Mesenteric fat pad (tissue), 1 donor: Measurements from ENCODE around the gene SRC. TPM values are rescaled to one million over a fixed set of nuclear protein-coding genes. Genes with fewer than 3 reads are reported as not detected.

Experiments used
- DNase-seq: peaks from one replicate; pipeline ENCODE4 v3.0.0-alpha.2; 2020; ENCODE audit warnings: low spot score
- total RNA-seq: library from RNA; stranded (reverse); fragmentation: NEBNext Ultra II Directional; extraction: Animal tissue kit (Norgen Biotek cat#: 25700); gene quantifications from one replicate; pipeline ENCODE4 v1.2.1, GENCODE V29; 2021
- donor health status: DM: yes; HTN: yes; CAD: no.

The SRC gene
- total RNA-seq, 1 donor from 2014 or later = 23.9 TPM

DNA sequence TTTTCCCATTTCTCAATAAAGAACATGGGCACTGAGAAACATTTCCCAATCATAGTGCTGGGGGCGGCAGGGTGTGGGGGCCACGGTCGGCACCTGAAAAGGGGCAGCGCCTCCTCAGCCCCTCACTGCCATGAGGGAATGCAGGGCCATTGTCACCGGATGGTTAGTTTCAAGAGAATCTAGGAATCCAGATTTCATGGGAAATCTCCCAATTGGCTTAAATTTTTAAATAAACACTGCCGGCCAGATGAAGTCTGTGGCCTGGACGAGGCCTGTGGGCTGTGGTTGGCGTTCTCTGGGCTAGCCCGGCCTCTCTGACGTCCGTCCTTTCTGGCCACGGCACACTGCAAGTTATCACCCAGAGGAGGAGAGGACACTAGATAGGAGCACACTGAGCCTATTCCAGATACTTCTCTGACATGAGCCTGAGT, 30.9 kb upstream of the SRC start:
- no peak for DNase-seq

DNA sequence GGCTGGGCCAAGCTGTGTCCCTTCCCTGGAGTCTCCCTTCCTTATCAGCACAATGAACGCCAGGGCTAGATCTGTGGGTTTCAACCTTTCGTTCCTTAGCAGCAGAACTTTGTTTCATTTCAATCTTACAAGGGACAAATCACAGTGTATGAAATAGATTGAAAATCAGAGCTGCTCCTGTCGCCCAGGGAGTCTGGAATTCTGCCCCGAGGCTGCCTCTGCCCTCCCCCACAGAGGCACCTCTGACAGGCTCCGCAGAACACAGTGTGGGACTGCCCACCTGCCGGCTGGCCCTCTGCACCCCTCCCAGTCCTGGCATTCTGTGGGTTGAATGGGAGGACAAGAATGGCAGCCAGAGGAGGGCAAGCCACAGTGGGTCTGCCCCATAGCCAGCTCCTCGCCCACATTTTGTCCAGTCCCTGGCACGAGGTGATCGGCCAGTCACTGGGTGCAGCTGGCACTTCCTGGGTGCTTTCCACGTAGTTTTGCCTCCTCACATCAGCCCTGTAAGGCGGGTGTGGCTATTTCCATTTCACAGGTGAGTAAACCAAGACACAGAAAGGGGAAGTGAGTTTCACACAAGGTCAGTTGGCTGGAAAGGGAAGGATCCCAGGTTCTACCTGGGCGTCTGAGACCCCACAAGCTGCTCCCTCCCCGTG, 30.4 kb upstream of the SRC start:
- DNase-seq = no peak

DNA sequence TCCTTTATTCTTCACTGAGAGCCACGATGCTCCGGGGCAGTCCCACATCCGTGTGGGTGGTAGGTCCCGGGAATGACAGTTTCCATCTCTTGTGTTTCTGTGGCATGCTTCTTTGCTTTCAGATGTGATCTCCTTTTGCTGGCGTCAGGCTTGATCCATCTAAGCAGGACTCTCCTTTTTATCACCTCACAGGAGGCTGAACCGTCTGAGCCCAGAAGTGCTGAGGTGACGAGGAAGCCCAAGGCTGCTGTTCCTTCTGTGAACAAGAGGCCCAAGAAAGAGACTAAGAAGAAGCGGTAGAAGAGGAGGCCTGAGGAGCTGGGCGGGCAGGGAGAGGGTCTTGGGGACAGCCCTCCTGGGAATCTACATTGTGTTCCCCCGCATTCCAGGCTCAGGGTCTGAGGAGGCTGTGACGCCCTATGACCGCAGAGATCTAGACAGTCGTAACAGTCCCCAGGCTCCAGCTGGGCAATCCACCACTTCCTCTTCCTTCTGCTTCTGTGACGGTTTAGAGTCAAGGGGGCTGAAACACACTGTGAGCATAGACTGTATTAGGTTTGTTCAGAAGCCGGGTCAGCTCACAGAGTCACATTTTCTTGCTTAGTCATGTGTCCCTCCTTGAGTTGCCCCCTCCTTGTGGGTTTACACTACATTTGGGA, 29.7 kb upstream of the SRC start:
- DNase-seq = no peak

DNA sequence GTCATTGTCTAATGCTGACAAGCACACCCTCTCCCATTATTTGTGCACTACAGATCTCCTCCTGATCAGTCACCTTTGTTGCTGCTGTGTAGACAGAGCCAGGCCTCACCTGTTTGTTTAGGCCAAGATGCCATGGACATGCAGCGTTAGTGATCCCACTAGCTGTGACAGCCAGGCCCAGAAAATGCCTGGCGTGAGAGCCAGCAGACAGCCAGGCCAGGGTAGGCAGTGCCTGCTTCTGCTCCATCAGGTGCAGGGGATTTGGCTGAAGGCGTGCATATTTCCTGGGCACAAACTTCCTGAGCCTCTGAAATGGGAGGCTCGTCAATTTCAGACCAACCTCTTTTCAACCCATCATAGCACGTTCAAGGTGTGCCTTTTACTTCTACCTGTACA, 29.2 kb upstream of the SRC start:
- DNase-seq = no peak

DNA sequence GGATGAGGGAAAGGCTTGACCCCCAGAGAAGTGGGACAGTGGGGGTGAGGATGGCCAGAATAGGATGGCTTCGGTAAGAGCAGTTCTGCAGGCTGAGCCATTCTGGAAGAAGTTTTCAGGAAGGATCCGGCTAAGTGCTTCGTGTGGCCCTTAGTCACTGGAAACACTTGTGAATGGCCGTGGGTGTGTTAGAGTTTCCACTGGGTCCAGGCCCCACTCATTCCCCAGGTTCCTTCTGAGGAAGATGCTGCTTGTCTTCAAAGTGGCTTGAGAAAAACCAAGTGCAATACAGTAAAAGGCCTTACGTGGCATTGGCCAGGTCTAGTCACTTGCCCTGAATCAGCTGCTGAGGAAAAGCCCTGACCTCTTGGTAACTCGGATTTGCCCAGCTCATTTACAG, 28.6 kb upstream of the SRC start:
- no peak for DNase-seq

DNA sequence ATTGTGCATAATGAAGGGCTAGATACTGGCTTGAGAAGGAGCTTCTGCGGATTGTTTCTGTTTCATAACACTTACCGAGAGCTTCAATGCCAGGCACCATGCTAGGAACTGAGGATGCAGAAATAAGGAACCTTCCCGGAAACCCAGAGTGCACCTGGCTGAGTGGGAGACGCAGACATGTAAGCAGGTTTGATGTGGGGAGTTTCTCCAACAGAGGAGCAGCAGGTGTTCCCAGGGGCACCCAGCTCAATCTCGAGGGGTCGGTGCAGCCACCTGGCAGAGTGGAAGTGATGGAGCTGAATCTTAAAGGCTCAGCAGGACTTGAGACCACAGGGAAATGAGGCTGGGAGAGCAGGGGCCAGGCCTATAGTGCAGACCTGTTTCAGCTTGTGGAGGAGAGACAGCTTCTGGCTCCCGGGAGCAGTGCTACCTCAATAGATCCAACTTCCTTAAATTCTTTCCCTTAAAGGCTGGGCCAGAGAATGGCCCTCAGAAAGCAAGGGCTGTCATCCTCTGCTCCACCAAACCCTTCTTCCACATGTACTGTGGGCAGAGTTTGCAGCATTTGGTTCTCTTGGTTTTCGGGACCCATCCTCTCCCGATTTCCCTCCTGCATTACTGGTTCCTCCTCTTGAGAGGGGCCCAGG, 27.8 kb upstream of the SRC start:
- DNase-seq = no peak

DNA sequence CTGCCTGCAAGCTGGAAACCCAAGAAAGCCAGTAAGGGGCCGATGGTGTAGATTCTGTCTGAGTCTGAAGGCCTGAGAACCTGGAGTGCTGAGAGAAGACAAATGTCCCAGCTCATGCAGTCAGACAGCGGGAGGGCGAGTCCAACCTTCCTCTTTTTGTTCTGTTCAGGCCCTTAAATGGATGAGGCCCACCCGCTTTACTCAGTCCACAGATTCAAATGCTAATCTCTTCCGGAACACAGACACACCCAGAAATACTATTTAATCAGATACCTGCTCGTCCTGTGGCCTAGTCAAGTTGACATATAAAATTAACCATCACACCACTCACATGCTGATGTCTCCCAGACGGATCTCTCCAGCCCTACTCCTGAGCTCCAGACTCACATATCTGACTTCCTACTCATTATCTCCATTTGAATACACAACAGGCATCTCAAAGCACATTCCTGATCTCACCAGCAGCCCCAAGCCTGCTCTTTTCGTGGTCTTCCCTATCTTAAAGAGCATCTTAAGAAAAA, 26.7 kb upstream of the SRC start:
- no peak for DNase-seq

DNA sequence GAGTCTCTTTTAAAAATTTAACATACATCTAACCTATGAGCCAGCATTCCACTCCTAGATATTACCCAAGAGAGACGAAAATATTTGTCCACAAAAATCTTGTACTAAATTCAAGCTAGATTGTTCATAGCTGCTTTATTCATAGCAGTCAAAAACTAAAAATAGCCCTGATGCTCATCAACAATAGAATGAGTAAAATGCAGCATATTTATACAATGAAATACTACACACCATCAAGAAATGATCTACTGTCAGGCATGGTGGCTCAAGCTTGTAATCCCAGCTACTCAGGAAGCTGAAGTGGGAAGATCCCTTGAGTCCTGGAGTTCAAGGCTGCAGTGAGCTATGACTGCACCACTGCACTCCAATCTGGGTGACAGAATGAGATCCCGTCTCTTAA, 22.0 kb upstream of the SRC start:
- DNase-seq = no peak

DNA sequence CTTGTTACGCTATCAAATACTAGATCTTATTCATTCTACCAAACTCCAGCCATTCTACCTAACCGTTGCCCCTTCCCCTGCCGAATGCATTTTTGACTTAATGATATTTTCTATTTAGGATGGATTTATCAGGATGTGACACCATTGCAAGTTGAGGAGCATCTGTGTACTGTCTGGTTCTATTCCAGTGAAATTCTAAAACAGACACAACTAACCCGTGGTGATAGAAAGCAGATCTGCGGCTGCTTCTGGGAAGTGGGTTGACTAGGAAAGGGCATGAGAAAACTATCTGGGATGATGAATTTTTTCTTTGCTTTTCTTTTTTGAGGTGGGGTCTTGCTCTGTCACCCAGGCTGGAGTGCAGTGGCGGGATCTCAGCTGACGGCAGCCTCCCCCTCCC, 20.7 kb upstream of the SRC start:
- no peak for DNase-seq

DNA sequence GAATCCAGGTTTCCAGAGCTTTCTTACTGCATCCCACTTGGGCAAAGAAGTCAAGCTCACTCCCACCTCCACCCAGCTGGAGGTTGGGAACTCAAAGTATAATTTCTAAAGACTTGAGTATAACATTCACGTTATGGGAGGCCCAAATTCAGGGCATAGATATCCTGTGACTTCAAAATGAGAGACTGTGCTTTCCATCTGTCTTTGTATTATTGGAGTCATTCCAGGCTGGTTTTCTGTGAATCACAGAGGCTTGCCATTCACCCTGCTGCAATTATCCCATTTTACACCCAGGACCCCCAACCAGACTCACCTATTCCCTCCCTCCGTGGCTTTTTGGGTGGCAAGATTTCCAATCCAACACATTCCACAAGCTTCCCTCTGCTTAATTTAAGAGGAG, 19.3 kb upstream of the SRC start:
- DNase-seq = no peak

DNA sequence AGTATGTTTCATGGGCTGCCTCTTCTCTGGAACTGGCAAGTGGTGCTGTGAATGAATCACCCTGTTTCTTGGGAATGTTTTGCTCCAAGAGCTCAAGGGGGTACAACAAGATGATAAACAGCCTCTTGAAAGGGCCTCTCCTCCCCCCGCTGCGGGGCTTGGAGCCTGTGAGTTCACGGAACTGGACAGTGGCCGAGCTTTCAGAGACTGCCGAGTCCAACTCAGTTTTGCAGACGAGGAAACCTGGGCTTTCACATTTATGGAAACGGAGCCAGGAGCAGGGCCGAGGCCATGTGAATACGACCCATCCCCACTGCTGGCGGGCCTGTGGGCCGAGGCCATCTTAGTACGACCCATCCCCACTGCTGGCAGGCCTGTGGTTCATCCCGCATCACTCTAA, 18.2 kb upstream of the SRC start:
- DNase-seq = no peak

DNA sequence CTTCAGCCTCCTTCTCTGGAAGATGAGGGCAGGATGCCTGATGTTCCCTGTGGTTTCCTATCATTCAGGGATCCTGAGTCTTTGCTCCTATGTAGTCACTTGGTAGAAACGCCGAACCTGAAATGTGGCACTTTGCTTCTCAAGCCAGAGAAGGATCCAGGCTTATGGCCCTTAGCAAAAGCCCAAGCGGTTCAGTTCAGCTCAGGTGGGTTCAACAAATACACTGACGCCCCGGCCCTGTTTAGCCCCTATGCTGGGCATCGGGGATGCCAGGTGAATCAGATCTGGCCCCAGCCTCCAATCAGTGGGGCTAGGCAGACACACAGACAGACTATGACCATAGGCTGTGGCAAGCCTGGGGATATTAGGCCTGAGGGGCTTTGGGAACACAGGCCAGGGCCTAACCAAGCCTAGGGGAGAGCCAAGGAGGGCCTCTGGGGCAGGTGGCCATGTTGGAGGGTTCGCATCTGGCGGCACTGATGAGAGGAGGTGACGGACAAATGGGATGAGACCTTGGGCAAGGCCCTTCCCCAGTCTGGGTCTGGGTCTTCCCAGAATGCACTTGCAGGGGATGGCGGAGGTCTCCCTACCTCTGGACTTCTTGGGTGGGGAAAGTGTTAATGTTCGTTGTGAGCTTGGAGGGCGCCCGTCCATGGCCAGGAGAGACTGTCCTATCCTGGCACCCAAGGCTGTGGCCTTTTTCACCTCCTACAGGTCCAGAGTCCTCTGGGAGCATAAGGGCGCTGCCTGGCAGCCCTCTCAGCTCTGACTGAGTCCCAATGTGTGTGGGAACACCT, 17.6 kb upstream of the SRC start:
- no peak for DNase-seq

DNA sequence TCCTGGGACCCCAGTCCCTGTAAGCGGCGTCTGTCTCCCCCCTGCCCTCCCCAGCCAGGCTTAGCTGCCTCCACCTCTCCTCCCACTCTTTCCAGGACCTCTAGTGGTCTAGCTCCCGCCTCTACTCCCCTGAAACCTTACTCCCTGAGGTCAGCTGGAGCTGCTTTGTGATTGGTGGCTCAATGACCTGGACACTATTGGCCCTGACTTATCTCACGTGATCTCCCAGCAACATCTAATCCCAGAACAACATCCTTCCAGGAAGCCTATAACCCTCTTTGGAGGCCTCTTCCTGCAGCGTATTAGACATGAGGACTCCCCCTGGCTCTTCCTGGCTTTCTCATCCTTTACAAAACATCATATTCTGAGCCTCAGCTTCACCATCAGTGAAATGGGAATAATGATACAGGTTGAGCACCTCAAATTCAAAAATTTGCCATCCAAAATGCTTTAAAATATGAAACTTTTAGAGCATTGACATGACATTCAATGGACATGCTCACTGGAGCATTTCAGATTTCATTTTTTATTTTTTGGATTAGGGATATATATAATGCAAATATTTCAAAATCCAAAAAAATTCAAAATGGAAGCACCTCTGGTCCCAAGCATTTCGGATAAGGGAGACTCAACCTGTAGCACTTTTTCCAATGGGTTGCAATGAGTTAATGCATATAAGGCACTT, 16.3 kb upstream of the SRC start:
- no peak for DNase-seq

DNA sequence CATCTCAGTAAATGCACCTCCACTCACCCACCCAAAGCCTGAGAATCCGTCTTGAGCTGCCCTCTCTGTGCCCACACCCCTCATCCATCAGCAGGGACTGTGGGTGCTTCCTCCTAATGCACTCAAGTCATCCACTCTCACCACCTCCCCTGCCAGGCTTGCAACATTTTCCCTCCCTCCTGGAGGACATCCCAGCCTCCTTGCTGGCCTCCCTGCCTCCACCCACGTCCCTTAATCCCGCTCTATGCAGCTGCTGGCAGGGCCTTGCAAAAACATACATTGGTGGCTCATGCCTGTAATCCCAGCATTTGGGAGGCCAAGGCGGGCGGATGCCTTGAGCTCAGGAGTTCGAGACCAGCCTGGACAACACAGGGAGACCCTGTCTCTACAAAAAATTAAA, 15.6 kb upstream of the SRC start:
- DNase-seq = no peak

DNA sequence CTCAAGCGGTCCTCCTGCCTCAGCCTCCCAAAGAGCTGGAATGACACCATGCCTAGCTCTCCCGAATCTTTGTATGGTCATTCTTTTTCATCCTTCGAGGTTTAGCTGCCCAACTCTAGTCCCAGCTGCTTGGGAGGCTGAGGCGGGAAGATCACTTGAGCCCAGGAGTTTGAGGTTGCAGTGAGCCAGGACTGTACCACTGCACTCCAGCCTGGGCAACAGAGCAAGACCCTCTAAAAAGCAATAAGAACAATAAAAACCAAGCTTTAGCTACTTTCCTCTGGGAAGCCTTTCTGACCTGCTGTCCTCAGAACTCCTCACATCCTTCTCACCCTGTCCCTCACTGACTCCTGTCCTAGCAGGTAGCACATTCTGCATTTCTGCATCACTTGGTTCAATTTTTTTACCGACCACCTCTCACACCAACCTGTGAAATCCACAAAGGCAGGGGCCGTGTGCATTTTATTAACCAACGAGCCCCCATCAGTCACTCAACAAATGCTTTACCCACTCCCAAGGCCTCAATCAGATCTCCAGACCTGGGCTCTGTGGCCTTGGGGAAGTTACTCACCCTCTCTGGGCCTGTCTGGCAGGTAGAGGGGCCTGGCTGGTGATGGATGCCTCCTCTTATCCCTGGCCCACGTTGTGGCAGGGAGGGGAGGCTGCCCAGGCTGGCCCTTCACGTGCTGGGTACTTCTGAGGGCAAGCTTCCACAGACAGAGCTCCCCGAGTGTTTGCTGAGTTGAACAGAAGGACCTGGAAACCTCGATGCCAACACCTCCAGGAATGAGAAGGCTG, 14.7 kb upstream of the SRC start:
- no peak for DNase-seq

DNA sequence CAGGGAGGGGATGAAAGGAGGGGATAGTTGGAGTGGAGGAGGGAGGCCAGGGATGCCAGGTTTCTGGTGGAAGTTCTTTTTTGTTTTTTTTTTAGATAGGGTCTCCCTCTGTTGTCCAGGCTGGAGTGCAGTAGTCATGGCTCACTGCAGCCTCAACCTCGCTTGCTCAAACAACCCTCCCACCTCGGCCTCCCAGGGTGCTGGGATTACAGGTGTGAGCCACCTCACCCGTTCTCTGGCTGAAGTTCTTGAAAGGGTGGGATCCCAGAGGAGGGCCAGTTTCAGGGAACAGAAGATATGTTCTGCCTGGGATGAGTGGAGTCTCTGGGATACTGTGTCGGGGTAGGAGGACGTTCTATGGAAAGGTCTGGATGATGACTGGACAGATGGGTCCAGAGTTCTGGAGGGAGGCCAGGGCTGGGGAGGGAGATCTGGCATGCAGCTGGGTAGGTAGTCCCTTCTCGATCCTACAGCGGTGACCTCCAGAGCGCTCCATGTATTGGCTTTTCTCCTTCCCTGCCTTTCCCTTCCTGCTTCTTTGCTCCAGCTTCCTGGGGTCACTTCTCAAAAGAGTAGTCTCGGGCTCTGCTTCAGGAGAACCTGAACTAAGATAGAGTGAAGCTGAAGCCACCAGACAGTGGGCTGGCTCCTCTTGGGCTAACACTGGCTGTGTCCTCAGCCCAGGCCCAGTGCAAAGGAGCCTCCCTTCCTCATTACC, 12.7 kb upstream of the SRC start:
- DNase-seq = no peak

DNA sequence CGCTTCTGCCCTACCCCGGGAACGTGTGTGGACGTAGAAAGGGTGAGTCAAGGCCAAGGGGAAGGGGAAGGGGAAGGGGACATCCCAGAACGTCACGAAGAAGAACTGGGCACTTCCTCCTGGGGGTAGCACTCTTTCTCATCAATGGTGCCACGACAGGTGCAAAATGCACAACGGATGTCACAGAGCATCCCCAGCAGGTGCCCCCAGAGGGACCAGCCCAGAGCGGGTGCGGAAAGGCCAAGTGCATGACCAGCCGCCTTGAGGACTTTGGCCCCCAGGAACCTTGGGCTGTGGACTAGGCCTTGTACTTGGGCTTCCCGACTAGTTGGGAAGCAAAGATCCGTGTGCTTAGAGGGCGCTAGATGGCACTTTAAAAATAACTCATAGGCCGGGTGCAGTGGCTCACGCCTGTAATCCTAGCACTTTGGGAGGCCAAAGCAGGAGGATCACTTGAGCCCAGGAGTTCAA, 12.1 kb upstream of the SRC start:
- no peak for DNase-seq

DNA sequence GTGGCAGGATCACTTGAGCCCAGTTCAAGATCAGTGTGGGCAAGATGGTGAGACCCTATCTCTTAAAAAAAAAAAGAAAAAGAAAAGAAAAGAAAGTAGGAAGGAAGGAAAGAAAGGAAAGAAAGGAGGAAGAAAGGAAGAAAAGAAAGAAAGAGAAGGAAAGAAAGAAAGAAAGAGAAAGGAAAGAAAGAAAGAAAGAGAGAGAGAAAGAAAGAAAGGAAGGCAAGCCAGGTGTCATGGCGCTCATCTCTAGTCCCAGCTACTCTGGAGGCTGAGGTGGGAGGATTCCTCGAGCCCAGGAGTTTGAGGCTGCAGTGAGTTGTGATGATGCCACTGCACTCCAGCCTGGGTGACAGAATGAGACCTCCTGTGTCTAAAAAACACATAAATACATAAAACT, 11.5 kb upstream of the SRC start:
- DNase-seq = no peak

DNA sequence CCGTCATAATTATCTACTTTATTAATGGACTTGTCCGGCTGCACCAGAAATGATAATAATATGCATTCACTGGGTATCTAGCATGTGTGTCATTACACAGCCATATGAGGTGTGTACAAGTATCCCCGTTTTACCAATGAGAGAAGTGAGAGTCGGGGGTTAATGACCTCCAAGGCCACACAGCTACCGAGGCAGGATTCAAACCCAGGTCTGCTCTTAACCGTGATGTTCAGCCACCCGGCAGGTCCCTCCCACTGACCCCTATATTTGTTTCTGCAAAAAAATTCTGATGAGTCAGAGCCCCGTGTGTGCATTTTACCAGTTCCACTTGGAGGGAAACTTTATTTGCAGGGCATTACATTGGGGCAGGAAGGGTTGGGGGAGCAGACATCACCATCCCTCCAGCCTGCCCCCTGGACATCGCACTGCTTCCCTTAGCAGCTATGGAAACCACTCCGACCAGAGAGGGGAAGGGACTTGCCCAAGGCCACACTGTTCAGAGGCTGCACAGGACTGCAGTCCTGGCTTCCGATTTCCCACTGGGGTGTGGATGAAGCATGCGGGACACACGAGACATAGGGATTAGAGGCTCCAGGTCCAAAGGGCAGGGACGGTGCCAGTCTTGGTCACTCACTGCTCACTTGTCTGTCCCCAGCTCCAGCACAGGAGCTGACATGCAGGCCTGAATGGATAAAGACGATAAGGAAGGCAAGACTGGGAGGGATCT, 10.1 kb upstream of the SRC start:
- DNase-seq = no peak
